Measurements from ENCODE around the gene WDR87. TPM values are rescaled to one million over a fixed set of nuclear protein-coding genes. Genes with fewer than 3 reads are reported as not detected.

WDR87 gene
- total RNA-seq (2022; extraction: Qiagen RNA extraction; ENCODE audit: low read depth): not detected in 5 replicates

DNA sequence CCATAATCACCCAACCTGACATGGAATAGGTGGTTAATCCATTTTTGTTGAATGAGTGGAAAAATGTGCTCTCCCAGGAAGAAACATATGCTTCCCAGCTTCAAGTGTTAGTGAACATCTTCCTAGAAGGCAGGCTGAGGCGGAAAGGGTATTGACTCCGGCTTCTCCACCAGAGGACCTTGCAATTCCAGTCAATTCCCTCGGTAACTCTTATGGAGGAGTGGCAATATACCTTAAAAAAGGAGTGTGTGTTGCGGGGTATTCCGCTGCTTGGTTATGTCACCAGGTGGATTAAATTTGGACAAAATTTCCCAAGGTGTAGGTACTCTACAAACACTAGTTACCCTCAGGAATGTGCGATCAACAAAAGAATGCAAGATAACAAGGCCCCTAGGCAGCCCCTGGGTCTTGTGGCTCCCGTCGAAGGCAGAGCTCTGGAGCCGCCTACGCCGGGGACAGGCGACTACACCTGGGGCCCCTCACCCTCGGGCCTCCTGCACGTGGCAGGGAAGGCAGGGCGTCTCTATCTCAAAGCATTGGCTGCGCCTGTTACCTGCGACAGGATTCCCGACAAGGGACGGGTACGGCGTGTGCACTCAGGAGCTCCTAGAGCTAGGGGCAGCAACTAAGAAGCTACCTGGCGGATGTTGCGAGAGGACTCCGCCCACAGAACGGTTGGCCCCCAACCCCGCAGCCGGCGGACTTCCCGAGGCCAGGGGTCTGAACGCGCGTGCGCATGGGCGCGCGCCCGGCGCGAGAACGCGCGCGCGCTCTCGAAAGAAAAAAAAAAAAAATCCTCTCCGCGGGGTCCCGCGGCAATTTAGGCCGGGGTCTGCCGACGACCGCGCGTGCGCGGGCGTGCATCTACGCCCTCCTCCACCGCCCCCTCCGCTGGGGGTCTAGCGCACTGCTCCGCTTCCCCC is at the start of gene WDR87:
WDR87 (minus strand) TSS at position 649 of the 923 bp plus-strand sequence. CDS start 8,355 bp downstream, outside the sequence.

DNA sequence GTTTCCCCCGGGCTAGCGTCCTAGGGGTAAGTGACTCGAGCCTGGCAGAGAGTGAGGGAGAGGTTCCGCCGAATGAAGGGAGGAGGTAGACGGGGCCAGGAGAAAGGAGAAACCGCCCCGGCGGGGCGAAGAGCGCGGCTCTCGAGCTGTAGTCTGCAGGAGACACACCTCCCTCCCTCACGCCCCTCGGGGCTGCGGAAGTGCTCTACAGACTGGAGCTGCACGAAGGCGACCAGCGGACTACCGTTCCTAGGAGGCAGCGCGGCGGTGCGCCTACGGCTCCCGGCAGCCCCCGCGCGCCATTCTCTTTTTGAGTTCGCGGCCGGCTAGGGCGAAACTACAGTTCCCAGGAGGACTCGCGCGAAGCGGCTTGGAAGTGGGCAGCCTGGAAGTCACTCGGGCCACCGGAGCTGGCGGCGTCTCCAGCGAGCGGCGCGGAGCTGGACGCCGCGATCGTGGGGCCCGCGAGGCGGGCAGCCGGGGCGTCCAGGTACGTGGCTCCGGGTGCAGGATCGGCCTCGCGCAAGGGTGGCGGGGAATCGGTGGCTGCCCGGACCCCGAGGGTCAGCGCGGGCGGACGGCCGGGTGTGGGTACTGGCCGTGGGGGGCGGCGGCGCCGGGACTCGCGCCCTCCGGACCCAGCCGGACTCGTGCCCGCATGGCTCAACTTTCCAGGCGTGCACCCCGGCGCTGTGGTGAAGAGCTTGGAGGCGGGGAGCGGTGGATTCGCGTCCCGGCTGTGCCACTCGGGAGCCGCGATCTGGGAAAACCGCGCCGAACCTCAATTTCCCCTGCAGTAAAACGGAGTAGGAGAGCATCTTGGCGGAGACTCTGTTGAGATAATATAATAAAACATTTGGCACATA is 708 bp upstream of the WDR87 start, which contains the start of gene SIPA1L3:
SIPA1L3 (plus strand) TSS at position 340 of the 866 bp plus-strand sequence. CDS start 174,358 bp downstream, outside the sequence.

Other genes starting within 250 kb of the WDR87 start
- 3.9 to 6.6 TPM (median 5.1 TPM) in 5 replicates for gene ZNF607, start 186.8 kb downstream of the WDR87 start, total RNA-seq (2022; extraction: Qiagen RNA extraction; ENCODE audit: low read depth)
- gene ZNF573, start 127.0 kb downstream of the WDR87 start, total RNA-seq (2022; extraction: Qiagen RNA extraction; ENCODE audit: low read depth): 1.2 to 3.3 TPM (median 2.3 TPM) in 5 replicates
- 33.5 to 47.9 TPM (median 42.6 TPM) in 5 replicates for gene SIPA1L3, start 614 bp upstream of the WDR87 start, total RNA-seq (2022; extraction: Qiagen RNA extraction; ENCODE audit: low read depth)